ENCODE results near the gene AP1S3. TPM values are rescaled to one million over a fixed set of nuclear protein-coding genes. Genes with fewer than 3 reads are reported as not detected.
A peak's percentile ranks its signal among the peaks of the same experiment; 100 is the strongest.
"Not testable (repeated sequence)": the region's sequence is repeated elsewhere in the genome, so short reads cannot be mapped to it uniquely, and the experiment has no call there.

AP1S3 gene
- 1 to 10 TPM; 5.8 to 6.3 TPM for total RNA-seq

- Mint-ChIP-seq H3K27ac (peak within 1 kb of the TSS; percentile 84), H3K27me3 (no peaks in the 10 kb centered on the region), H3K4me3 (peak within 1 kb of the TSS; percentile 96), H3K36me3 (no peaks in the 10 kb centered on the region), H3K9me3 (no peaks in the 10 kb centered on the region), H3K4me1 (peaks cover 17% of the 10 kb centered on the region)
- POLR2A ChIA-PET: interaction anchor here (0.6 kb wide), 3 partner anchors 29 to 113 kb away, joined by 3 to 7 read pairs (median 5); no protein-coding TSS in a partner anchor
- ATAC-seq (ENCODE audit: low read depth): peak; percentile 96
- peak; percentile 77 for DNase-seq
These were observed at the start of gene AP1S3 for GRCh38 chr2:223837287-223838061. Gene AP1S3, minus strand, starts transcription at chr2:223837582. Its CDS starts 132 bp downstream, at chr2:223837450.

GRCh38 chr2:223887127-223887526 is 49.7 kb upstream of the AP1S3 start:
- H3K4me1 Mint-ChIP-seq: peaks cover 7% of the 10 kb centered on the region
- H3K9me3 Mint-ChIP-seq: no peaks in the 10 kb centered on the region
- H3K27me3 Mint-ChIP-seq: no peaks in the 10 kb centered on the region
- H3K36me3 Mint-ChIP-seq: peaks cover 48% of the 10 kb centered on the region
- DNase-seq: no peak
- ATAC-seq (ENCODE audit: low read depth): no peak
- peak overlapping the region; percentile 1 for H3K27ac Mint-ChIP-seq
- H3K4me3 Mint-ChIP-seq: no peak overlapping the region
- POLR2A ChIA-PET: no interaction called here

DNA sequence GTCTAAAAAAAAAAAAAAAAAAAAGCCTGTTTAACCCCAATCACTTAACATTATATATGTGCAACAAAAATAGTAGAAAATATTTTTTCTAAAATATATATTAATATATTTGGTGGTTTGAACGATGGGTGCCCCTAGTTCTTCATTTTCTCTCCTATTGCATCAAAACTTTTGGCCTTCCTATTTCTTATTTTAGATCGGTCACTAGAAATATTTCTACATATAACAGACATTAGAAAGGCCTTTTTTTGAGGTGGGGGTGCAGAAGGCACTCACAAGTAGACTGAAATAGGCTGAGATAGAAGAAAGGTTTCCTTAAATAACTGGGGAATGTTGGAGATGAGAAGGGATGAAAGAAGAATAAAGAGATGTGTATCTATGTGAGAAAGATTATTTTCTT is 49.3 kb upstream of the AP1S3 start:
- no peak overlapping the region for H3K4me3 Mint-ChIP-seq
- H3K4me1 Mint-ChIP-seq: peaks cover 10% of the 10 kb centered on the region
- peak overlapping the region; percentile 1 for H3K27ac Mint-ChIP-seq
- H3K9me3 Mint-ChIP-seq: no peaks in the 10 kb centered on the region
- peaks cover 50% of the 10 kb centered on the region for H3K36me3 Mint-ChIP-seq
- ATAC-seq (ENCODE audit: low read depth) (no peak), DNase-seq (no peak)
- H3K27me3 Mint-ChIP-seq: no peaks in the 10 kb centered on the region
- POLR2A ChIA-PET: no interaction called here

- no peak overlapping the region for H3K4me3 Mint-ChIP-seq
- H3K9me3 Mint-ChIP-seq: no peaks in the 10 kb centered on the region
- peaks cover 44% of the 10 kb centered on the region for H3K36me3 Mint-ChIP-seq
- ATAC-seq (ENCODE audit: low read depth) (no peak), DNase-seq (no peak)
- POLR2A ChIA-PET: no interaction called here
- no peaks in the 10 kb centered on the region for H3K27me3 Mint-ChIP-seq
- H3K4me1 Mint-ChIP-seq: peaks cover 11% of the 10 kb centered on the region
- H3K27ac Mint-ChIP-seq: no peak overlapping the region
These were observed 47.0 kb upstream of the AP1S3 start for GRCh38 chr2:223884399-223884798.

DNA sequence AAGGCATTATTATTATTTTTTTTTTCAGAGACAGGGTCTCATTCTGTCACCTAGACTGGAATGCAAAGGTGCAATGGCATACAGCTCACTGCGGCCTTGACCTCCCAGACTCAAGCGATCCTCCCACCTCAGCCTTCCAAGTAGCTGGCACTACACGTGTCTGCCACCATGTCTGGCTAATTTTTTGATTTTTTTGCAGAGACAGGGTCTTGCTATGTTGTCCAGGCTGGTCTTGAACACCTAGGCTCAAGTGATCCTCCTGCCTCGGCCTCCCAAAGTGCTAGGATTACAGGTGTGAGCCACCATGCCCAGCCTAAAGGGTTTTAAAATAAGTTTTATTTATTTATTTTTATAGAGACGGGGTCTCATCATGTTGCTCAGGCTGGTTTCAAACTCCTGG is 45.3 kb upstream of the AP1S3 start:
- ATAC-seq (ENCODE audit: low read depth): no peak
- Mint-ChIP-seq H3K4me1 (peaks cover 11% of the 10 kb centered on the region), H3K4me3 (no peak overlapping the region), H3K36me3 (peaks cover 41% of the 10 kb centered on the region), H3K27me3 (no peaks in the 10 kb centered on the region), H3K27ac (no peak overlapping the region), H3K9me3 (no peaks in the 10 kb centered on the region)
- DNase-seq: no peak
- POLR2A ChIA-PET: no interaction called here

DNA sequence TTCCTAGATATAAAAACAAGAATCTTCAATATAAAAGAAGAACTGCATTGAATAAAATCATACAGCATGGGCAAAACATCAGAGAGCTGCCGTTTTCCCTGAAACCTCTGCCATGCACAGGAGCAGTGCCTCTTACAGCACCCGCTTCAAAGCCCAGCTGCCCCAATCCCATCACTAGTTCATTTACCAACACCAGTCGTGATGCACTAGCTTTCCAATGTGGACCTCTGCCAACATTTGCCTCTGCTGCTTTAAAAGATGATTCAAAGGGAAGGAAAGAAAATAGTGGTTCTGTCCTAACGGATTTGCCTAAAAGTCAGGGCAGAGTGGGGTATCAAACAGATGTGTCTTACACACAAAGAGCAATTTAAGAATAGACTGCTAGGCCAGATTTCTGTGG is 43.4 kb upstream of the AP1S3 start:
- no peak overlapping the region for H3K27ac Mint-ChIP-seq
- H3K27me3 Mint-ChIP-seq: no peaks in the 10 kb centered on the region
- POLR2A ChIA-PET: no interaction called here
- peaks cover 37% of the 10 kb centered on the region for H3K36me3 Mint-ChIP-seq
- H3K4me1 Mint-ChIP-seq: peaks cover 7% of the 10 kb centered on the region
- H3K9me3 Mint-ChIP-seq: no peaks in the 10 kb centered on the region
- ATAC-seq (ENCODE audit: low read depth): no peak
- DNase-seq: no peak
- no peak overlapping the region for H3K4me3 Mint-ChIP-seq

- no peak overlapping the region for H3K4me3 Mint-ChIP-seq
- no peak for DNase-seq
- H3K27me3 Mint-ChIP-seq: no peaks in the 10 kb centered on the region
- H3K36me3 Mint-ChIP-seq: peaks cover 31% of the 10 kb centered on the region
- H3K9me3 Mint-ChIP-seq: no peaks in the 10 kb centered on the region
- POLR2A ChIA-PET: interaction anchor here (1.0 kb wide), 1 partner anchor 13 kb away, joined by 3 read pairs; no protein-coding TSS in a partner anchor
- no peak for ATAC-seq (ENCODE audit: low read depth)
- H3K4me1 Mint-ChIP-seq: peaks cover 7% of the 10 kb centered on the region
- H3K27ac Mint-ChIP-seq: no peak overlapping the region
These were observed 40.5 kb upstream of the AP1S3 start for GRCh38 chr2:223877721-223878410.

GRCh38 chr2:223873672-223874071 is 36.3 kb upstream of the AP1S3 start:
- peaks cover 29% of the 10 kb centered on the region for H3K36me3 Mint-ChIP-seq
- ATAC-seq (ENCODE audit: low read depth) (no peak), DNase-seq (no peak)
- peaks cover 3% of the 10 kb centered on the region for H3K4me1 Mint-ChIP-seq
- no peak overlapping the region for H3K27ac Mint-ChIP-seq
- H3K4me3 Mint-ChIP-seq: no peak overlapping the region
- POLR2A ChIA-PET: no interaction called here
- no peaks in the 10 kb centered on the region for H3K27me3 Mint-ChIP-seq
- no peaks in the 10 kb centered on the region for H3K9me3 Mint-ChIP-seq

GRCh38 chr2:223872772-223873171 is 35.4 kb upstream of the AP1S3 start:
- ATAC-seq (ENCODE audit: low read depth); DNase-seq; POLR2A ChIA-PET; H3K9me3 Mint-ChIP-seq; H3K4me1 Mint-ChIP-seq; H3K27me3 Mint-ChIP-seq; H3K4me3 Mint-ChIP-seq; H3K27ac Mint-ChIP-seq: not testable (repeated sequence)
- peaks cover 32% of the 10 kb centered on the region for H3K36me3 Mint-ChIP-seq

- POLR2A ChIA-PET; DNase-seq; H3K27ac Mint-ChIP-seq; ATAC-seq (ENCODE audit: low read depth); H3K4me1 Mint-ChIP-seq; H3K9me3 Mint-ChIP-seq; H3K27me3 Mint-ChIP-seq; H3K4me3 Mint-ChIP-seq: not testable (repeated sequence)
- H3K36me3 Mint-ChIP-seq: peaks cover 26% of the 10 kb centered on the region
These were observed 34.3 kb upstream of the AP1S3 start for GRCh38 chr2:223871661-223872060.

GRCh38 chr2:223870840-223871611 is 33.6 kb upstream of the AP1S3 start:
- ATAC-seq (ENCODE audit: low read depth): no peak
- POLR2A ChIA-PET: no interaction called here
- peaks cover 11% of the 10 kb centered on the region for H3K4me1 Mint-ChIP-seq
- DNase-seq: no peak
- H3K4me3 Mint-ChIP-seq: no peak overlapping the region
- H3K27me3 Mint-ChIP-seq: no peaks in the 10 kb centered on the region
- H3K9me3 Mint-ChIP-seq: no peaks in the 10 kb centered on the region
- no peak overlapping the region for H3K27ac Mint-ChIP-seq
- peaks cover 26% of the 10 kb centered on the region for H3K36me3 Mint-ChIP-seq

DNA sequence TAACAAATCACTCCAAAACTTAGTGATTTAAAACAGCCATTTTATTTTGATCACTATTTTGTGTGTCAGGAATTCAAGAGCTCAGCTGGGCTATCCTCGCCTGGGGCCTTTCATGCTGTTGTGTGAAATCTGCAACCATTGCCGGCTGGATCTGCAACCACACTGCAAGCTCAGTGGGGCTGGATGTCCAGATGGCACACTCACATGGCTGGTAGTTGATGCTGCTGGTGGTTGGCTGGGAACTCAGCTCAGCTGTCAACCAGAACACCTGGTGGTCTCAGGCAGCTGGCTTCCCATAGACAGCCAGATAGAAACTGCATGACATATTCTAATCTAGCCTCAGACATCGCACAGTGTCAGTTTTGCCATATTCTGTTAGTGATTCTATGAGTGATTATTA is 30.6 kb upstream of the AP1S3 start:
- POLR2A ChIA-PET: interaction anchor here (0.6 kb wide), 1 partner anchor 82 kb away, joined by 3 read pairs; no protein-coding TSS in a partner anchor
- Mint-ChIP-seq H3K27ac (no peak overlapping the region), H3K4me1 (peaks cover 26% of the 10 kb centered on the region), H3K9me3 (no peaks in the 10 kb centered on the region), H3K36me3 (peaks cover 23% of the 10 kb centered on the region), H3K4me3 (no peak overlapping the region), H3K27me3 (no peaks in the 10 kb centered on the region)
- ATAC-seq (ENCODE audit: low read depth) (no peak), DNase-seq (no peak)

DNA sequence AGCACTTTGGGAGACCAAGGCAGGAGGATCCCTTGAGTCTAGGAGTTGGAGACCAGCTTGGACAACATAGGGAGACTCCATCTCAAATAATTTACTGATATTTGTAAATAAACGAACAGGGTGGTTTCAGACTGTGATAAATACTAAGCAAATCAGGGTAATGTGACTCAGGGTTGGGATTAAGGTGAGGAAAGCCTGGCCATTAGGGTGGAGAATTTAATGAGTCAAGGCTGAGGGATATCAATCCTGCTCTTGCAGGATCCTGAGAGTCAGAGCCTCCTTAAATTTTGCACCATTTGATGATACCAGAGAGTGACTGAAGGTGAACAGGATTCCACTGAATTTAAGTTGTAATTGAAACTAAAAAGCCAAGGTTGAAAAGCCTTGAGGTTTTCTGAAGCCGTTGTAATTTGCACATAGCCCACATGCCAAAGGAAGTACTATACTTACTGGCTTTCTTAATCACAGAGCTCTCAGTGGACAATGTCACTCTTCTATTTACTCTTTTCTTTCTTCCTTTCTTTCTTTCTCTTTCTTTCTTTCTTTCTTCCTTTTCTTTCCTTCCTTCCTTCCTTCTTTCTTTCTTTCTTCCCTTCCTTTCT is 28.6 kb upstream of the AP1S3 start:
- no peak for DNase-seq
- POLR2A ChIA-PET: interaction anchor here (1.7 kb wide), 1 partner anchor 27 kb away, joined by 4 read pairs; no protein-coding TSS in a partner anchor
- H3K4me1 Mint-ChIP-seq: peaks cover 26% of the 10 kb centered on the region
- H3K9me3 Mint-ChIP-seq: no peaks in the 10 kb centered on the region
- ATAC-seq (ENCODE audit: low read depth): peak; percentile 76
- H3K27ac Mint-ChIP-seq: peak overlapping the region; percentile 88
- H3K27me3 Mint-ChIP-seq: no peaks in the 10 kb centered on the region
- peaks cover 19% of the 10 kb centered on the region for H3K36me3 Mint-ChIP-seq
- H3K4me3 Mint-ChIP-seq: peak overlapping the region; percentile 62
